CMK (cell line): ENCODE results near the gene CACNA2D3.

Source experiments
- DNase-seq: peaks from one replicate; pipeline ENCODE4 v3.0.0-alpha.2; 2010; ENCODE audit warnings: low read depth

The CACNA2D3 gene

DNA sequence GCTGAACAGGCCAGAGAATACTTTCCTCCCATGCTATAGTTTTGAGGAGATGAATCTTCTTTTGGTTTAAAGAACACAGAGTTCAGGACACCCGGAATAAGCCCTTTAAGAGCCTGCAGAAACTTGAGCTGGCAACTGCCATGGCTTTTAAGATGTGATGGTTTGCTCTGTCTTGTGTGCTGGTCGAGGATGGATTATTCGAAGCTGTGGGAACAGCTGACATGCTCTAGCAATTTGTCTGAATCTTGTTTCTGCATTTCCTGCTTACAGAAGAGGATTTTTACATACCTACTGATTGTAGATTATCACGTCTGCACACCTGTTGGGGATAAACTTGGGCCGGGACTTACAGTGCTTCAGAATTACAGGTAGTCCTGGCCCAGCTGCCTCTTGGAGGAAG, 408.6 kb downstream of the CACNA2D3 start:
- DNase-seq: no peak

DNA sequence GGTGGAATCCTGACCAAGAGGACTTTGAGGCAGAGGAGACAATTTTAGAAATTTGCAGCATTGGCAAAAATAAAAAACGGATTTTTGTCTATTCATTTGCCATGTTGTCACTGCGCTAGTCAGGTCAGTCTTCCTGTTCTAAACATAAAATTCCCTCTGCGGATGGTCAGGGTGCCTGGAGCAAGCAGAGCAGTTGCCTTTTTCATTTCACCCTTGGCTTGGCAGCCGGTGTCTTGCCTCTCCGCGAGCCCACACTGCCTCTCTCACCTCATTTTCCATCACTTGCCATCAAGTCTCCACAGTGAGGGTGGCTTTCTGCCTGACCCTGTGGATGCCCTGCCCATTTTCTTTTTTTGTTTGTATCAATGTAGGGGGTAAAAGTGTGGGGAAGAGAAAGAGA, 409.4 kb downstream of the CACNA2D3 start:
- no peak for DNase-seq

DNA sequence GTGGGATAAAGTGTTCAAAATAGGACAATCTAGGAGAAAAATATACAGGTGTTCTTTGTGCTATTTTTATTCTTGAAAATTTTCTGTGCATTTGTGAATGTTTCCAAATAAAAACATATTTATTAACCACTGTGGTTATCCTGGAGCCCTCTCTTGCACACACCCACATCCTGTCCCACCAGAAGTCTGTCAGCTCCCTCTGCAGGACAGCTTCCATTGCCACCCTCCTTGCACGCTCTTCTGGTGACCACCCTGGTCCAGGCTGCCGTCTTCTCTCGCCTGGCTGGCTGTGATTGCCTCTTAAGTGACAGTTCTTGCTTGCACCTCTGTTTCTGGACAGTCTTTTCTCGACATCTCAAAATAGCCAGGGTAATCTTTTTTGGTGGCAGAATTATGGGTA, 411.5 kb downstream of the CACNA2D3 start:
- no peak for DNase-seq

DNA sequence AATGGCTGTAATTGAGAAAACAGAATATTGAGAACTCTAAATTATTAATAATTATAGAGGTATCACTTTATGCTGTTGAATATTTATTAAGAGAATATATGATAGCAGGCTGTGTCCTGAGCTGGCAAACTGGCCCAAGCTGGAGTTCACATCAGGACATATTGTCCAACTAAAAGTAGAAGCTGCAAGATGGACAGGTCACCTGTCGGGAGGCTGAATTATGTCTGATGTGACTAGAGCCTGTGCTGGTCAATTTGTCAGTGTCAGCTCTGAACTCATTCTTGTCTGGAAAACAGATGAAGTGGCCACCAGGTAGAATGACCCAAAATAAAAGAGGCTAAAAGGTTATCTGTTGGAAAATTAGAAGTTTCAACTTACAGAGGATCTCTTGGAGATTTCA, 413.3 kb downstream of the CACNA2D3 start:
- no peak for DNase-seq

DNA sequence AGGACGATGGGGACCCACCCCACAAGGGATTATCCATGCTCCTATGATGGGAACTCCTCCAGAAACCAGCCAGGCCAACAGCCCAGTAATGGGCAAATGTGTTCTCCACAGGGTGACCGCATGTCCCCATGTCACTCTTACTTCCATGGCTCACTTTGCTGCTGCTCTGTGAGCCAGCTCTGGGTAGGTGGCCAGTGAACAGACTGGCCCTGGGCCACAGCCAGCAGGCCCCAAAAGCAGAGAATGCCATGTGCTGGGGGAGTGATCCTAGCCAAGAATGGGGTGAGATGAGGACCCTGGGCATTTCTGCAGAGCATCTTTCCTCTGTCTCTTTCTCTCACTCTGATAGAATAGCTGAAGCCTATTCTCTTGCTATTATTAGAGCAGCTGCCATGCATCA, 414.1 kb downstream of the CACNA2D3 start:
- DNase-seq: no peak

DNA sequence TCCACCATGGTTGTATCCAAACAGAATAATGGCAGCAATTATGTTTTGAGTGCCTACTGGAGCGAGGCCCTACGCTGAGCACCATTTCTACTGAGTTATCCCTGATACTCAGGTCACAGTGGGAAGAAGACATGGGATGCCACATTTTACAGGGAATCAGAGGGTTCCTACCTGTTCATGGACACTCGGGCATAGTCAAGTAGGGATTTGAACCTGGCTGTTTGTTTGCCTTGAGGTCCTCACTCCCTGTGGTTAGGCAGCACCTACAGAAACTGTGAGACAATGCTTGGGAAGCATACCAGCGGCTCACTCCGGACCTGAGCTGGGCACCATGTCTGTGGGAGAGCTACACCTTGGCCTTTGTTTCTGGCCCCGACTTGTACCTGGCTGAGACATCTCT, 415.2 kb downstream of the CACNA2D3 start:
- no peak for DNase-seq

DNA sequence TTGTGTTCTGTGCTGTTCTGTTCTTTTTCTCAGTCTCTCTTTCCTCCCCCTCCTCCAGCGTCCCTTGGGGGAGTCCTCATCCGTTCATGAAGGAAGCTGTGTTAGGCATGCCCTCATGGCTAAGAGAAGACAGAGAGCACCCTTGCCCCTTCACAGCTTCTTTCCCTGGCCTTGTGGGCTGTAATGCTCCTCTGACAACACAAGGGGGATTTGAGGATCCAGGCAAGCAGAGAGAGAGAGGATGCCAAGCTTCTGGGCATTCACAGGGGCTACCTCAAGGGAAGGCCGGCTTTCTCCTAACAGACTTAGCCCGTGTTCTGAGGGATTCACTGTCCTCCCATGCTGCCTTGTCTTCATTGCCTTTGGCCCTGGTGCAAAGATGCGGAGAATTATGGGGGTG, 416.0 kb downstream of the CACNA2D3 start:
- DNase-seq: no peak

DNA sequence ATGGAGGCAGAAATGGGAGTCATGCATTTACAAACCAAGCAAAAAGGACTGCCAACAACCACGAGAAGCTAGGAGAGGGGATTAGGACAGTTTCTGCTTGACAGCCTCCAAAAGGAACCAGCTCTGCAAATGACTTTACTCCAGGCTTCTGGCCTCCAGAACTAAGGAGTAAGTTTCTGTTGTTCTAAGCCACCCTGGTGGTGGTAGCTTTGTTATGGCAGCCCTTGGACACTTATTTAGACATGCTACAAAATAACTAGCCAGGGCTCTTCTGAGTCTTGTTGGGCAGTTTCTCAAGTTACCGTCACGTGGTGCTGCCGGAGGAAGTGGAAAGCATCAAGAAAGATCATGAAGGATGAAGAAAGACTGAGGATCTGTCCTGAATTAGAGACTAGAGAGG, 419.0 kb downstream of the CACNA2D3 start:
- DNase-seq: no peak

DNA sequence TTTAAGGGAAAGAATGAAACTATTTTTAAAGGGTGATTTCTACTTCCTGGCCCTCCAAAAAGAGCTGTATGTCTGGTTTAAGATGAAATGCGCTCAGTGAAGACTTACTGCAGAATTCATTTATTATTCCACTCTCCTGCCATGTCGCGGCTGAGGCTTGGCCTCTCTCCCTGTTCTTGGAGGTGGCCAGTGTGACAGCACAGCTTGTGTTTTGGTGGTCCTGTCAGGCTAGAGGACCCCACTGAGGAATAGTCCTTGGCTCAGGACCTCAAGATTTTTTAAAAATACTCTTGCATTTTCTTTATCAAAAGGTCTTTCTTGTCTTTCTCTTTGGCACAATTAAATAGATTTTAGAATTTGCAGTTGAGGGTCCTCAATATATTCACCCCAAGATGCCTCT, 421.1 kb downstream of the CACNA2D3 start:
- DNase-seq: no peak

DNA sequence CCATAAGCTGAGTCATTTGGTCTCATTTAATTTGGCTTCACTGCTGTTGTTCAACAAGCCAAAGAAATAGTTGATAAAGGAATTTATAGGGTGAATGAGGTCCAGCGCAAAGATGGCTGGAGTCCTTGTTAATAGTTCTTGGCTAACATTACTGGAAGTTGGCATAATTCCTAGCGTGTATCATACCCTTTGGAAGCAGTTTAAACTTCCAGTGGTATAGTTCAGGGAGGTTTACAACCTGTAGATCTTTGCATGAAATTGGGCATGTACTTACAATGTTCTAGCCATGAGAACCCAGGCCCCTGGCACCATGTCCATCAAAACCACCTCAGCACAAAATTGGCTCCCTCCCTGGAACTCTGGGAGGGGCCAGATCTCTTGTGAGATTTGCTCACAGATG, 424.7 kb downstream of the CACNA2D3 start:
- no peak for DNase-seq

DNA sequence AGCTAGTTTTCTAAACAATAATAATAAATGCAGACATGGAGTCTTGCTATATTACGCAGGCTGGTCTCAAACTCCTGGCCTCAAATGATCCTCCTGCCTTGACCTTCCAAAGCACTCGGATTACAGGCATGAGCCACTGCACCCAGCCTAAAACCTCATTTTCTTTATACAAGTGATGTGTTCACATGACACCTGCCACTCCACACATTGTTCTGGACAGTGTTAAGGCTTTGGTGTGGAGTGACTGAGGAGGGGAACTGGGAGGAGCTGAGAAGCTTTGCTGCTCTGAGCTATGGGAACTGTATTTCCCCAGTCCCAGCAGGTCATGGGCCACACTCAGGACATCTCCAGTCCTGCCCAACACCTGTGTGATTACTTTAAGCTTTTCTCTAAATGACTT, 425.5 kb downstream of the CACNA2D3 start:
- no peak for DNase-seq

DNA sequence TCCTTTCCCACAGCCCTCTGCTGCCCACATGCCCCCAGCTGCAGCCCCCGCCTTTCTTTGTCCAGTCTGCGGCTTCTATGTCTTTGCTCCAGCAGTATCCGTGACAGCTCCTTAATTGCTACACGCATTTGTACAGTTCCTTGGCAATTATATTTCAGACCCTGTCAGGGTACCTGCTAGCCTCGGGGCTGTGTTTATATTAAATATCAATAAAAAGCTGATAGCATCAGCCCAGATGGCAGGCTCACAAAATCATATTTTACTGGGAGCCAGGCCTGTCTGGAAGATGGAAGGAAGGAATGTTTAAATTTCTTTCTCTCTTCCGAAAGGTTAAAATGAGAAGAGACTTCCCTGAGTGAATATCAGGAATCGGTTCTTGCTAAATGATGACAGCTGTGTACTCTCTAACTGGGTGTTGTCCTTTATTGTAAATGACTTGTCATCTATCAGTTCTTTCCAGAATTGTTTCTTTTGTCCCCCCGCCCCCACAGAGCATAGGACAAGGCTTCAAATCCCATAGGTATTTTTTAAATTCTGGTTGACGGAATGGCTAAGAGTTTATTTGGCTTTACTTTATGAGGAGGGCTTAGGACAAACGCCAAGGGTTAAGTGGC, 427.4 kb downstream of the CACNA2D3 start:
- DNase-seq: no peak

DNA sequence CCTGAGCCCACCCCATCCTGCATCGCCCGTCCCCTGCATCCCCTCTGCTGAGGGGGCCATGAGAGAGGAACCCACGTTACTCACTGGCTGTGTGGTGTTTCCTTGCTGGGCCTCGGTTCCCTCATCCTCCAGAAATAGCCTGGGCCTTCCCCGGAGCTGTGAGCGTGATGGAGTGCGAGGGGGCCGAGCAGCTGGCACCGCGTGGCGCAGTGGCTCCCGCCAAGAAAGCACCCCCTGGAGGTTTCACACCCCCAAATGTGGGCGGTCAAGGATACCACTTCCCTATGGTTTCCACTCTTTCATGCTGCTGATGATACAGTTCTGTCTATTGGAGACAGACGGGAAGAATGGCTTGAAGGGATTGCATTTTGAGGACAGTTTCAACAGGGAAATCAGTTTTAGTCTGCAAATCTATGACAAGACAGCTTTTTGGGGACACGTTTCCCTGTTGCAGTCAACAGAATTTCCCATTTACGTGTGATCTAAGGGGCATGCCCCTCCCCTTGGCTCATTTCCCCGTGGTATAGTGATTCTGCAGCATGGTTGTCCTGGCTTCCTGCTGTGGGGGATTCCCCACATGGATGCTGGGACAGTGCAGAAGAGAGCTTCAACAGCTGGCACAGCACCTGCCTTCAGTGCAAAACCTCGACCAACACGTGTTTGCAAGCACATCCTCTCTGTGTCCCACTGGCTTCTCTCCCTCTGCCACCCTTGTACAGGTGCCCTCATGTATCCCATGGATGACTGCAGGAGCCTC, 428.0 kb downstream of the CACNA2D3 start:
- no peak for DNase-seq

DNA sequence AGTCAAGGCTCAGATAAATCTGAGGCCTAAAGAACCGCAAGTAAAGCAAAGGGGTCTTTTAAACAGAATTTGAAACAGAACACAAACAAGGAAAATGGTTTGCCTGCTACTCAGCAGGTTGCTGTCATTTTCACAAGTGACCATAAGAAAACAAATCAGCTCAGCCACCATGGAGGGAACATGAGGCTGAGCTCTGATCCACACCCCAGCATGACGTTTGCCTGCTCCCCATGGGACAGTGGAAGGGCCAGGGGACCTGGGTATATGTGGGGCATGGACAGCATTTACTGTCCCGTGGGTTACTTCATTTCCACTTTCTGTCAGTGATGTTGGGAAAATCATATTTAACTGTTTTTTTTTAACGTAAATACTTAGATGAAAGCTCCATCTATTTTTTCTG, 434.3 kb downstream of the CACNA2D3 start:
- DNase-seq: no peak

DNA sequence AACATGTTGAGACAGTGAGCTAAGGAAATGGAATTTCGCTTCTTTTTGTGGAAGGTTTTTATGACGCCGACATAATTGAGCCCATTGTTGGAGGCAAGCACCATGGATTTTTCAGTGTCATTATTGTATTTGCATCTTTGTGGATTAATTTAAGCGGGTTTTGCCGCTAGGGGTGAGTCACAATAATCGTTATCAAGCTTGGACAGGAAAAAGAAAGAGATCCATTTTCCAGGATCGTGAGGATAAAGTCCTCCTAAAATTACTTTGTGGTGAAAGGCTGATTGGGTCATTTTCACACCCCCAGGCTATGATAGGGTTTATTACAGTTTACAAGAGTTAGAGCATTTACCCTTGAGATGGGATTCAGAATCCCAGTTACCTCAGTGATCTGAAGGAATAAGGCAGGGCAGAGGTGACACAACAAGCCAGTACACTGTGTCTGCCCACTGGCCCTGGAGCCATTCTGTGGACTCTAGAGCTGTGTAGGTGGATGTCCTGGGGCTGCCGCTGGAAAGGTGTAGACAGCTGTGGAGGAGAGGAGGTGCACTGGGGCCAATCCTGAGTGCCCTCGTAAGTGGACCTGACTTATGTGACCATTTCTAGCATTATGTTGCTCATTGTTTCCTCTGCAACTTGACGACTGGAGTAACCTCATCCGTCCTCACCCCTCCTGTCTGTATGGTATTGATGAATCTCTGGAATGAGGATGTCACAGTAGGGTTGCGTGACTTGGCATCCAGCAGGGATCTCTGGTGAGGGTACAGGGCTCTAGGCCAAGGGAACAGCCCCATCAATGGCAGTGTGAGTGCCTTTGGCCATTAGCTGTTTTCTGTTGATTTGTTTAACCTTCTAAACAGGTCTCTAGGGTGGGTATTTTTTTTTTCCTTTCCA, 435.4 kb downstream of the CACNA2D3 start:
- DNase-seq: no peak

DNA sequence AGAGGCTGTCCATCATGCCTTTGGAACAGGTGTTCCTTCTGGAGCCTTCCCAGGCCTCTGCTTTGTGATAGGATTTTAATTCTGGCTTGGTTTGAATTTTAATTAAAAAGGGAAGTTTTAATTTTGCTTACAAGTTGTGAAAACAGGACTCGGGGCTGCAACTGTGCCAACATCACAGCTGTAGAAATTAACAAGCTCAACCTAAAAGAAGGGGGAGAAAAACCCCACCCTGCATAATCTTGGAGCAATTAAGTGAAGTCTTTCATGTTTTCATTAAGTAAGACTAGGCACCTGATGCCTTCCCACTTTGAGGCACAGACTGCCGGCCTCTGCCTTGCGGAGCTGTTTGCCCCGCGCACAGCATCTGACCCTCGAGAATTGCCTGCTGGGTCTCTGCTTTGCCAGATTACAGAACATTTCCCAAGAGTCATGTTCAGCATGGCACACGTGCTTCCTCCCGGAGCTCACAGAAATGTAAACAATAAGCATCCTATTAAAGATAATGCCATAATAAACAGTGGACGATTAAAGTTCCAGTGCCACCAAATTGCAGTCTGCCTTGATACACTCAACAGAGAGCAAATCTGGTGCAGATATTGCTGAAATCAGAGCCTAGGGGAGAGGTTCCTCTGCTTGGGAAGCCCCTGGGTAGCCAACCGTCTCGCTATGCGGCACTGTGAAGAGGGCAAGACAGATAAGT, 441.3 kb downstream of the CACNA2D3 start:
- DNase-seq: no peak

DNA sequence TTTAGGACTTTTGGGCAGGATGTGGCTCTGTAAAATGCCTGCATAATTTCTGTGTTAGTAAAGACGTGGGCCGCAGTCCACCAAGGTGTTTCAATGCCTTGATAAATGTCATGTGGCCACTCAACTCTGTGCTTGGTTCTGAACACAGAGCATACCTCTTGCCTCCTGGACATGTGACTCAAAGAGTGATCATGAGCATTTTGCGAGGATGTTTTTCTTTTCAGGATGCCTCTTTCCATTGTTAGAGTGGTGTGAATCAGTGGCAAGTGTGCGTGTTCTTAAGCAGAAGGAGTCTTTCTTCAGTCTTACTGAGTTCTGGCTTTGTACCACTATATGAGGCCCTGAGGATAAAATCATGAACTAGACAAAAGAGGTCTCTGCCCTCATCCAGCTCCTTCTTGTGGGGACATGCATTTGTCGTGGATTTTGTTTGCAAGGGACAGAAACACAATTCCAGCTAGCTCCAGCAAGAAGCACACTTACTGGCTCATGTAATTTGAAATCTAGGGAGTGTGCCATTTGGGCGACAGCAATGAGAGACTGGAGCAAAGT, 442.1 kb downstream of the CACNA2D3 start:
- DNase-seq: no peak

DNA sequence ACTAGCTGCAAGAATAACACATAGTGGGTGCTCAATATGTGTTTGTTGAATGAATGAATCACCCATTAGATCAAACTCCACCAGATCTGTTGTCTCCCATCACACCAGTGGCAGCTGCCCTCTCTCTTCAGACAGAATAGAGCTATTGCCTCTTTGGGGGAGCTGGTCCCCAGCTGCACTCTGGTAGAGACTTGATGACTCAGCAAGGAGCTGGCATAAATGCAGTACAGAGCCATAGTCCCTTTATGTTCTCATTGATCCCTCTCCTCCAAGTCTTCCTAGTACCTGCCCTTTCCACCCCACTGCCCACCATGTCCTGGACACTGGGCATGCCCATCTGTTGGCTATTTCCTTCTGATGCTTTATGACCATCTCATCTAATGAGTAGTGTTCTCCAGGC, 443.6 kb downstream of the CACNA2D3 start:
- DNase-seq: no peak

DNA sequence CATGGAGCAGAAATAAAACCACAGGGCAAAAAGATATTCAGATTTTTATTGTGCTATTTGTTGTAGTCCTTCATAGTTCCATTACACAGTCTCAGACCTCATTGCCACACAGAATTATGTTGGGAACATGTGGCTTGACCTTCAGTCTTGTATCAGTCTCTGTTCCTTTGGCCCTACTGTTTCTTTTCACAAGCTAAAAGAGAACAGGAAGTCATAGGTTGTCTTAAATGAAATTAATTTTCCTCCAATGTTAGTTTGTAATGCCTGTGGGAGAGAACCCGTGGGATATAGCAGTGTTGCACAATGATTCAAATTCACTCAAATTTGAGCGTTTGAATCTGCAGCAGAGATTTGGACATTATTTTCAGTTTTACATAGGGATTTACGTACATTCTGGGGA, 445.6 kb downstream of the CACNA2D3 start:
- DNase-seq: no peak

DNA sequence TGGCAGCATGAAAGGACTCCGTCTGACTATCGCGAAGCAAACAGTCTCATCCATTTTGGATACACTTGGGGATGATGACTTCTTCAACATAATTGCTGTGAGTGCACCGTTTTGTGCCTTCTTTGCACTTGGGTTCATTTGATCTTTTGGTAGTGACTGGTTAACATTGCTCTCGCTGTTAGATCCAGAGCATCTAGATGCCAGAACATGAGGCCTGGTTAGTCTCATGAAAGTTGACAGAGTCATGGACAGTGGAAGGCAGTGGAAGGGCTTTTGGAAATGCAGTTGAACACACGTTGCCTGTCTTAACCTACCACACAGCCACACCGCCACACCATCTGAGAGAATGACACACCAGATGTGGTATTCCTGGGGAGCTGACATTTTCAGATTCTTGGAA, 447.7 kb downstream of the CACNA2D3 start:
- DNase-seq: no peak

DNA sequence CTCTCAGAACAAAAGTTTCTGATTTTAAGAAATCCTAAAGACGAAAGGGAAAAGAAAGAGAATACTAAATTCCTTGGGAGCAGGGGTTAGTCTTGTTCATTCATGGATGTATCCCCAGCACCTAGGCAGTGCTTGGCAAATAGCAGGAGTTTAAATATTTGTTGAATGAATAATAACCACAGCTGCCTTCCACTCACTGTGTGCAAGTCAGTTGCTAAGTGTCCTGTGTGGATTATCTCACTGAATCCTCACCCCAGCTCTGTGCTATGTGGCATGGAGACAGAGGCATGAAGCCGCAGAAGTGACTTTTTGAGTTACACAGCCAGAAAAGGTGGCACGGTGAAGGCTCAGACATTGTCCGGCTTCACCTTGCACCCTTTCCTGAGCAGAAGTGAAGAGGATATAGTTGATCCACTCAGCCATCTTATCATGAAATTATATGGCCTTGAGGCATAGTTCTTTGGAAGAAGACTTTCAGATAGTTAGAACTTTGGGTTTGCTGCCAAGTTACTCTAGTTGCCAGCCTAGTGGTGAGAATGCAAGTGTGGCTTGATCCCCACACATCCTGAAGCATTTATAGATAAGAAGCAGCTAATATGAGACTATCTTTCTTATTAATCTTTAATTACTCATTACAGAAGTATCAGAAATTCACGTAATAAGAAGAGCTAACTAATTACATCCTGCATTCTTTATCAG, 450.0 kb downstream of the CACNA2D3 start:
- no peak for DNase-seq

DNA sequence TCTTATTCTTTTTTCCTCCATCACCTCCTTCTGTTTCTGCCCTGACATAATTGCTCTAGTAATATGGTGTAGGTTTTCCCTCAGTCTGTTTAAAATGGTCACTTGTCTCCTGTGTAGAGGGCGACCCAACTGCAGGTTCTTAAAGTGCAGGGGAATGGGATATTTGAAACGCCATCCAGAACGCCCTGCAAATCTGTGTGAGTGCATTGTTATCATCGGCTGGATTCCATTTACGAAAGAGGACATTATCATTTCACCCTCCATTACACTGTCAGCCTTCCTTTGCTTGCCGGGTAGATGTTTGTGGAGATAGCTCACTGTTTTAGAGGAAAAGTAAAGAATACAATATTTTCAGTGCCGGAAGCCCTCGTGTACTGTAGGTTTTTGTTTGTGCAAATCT, 451.5 kb downstream of the CACNA2D3 start:
- no peak for DNase-seq
